CD14-positive monocyte (primary cell): ENCODE results near the gene EDC4. TPM values are rescaled to one million over a fixed set of nuclear protein-coding genes. Genes with fewer than 3 reads are reported as not detected.

Experiments used
- DNase-seq, 3 donors: peaks; one replicate each; pipeline ENCODE4 v3.0.0-alpha.2; 2011 to 2022
- H2AFZ ChIP-seq: 2 replicates; pipeline ENCODE4 v1.6.0; 2012; ENCODE audit warnings: mild to moderate bottlenecking, low read depth, low read length, inconsistent platforms; ENCODE audit not compliant: insufficient read depth, poor library complexity, severe bottlenecking
- H3K27ac ChIP-seq, 2 donors: 1 replicate in 1 of 2; 2 replicates in 1 of 2; pipeline ENCODE4 v1.5.1; 2012 to 2013; ENCODE audit warnings: low read length in 2 of 2, control low read depth in 1 of 2, inconsistent platforms in 1 of 2, low read depth in 1 of 2, mild to moderate bottlenecking in 1 of 2
- H3K27me3 ChIP-seq, 2 donors: one replicate each; pipeline versions ENCODE4 v1.6.0 to v1.6.1; 2011 to 2013; ENCODE audit warnings: low read length in 2 of 2; ENCODE audit not compliant: control insufficient read depth in 2 of 2, insufficient read depth in 2 of 2
- H3K36me3 ChIP-seq, 2 donors: replicated peaks in 1 of 2; 1 replicate in 1 of 2; 2 replicates in 1 of 2; pipeline versions ENCODE4 v1.5.1 to v1.6.1; 2012 to 2013; ENCODE audit warnings: low read length in 2 of 2, control low read depth in 1 of 2, inconsistent platforms in 1 of 2, mild to moderate bottlenecking in 1 of 2; ENCODE audit not compliant: insufficient read depth in 2 of 2, control insufficient read depth in 1 of 2
- H3K4me1 ChIP-seq, 2 donors: 1 replicate in 1 of 2; 2 replicates in 1 of 2; pipeline versions ENCODE4 v1.5.1 to v1.6.1; 2012 to 2013; ENCODE audit warnings: low read length in 2 of 2, control low read depth in 1 of 2, inconsistent platforms in 1 of 2, mild to moderate bottlenecking in 1 of 2, moderate library complexity in 1 of 2; ENCODE audit not compliant: insufficient read depth in 2 of 2, control insufficient read depth in 1 of 2
- H3K4me2 ChIP-seq: replicated peaks from 2 replicates; pipeline ENCODE3; 2012; ENCODE audit warnings: low read length, moderate library complexity, mild to moderate bottlenecking; ENCODE audit not compliant: poor library complexity, severe bottlenecking; ENCODE audit errors: extremely low read depth
- H3K4me3 ChIP-seq, 3 experiments: fragments of 200-600 bp in 1 of 3; sonication (generic) in 1 of 3; replicated peaks in 1 of 3; 1 replicate in 2 of 3; 2 replicates in 1 of 3; pipeline ENCODE4 v1.5.1; 2011 to 2013; ENCODE audit warnings: low read length in 3 of 3, mild to moderate bottlenecking in 3 of 3, control low read depth in 2 of 3, low read depth in 2 of 3, inconsistent platforms in 1 of 3, moderate library complexity in 1 of 3
- H3K79me2 ChIP-seq: 2 replicates; pipeline ENCODE4 v1.6.0; 2012; ENCODE audit warnings: mild to moderate bottlenecking, control low read depth, inconsistent platforms, low read length, moderate library complexity; ENCODE audit not compliant: insufficient read depth
- H3K9ac ChIP-seq: 2 replicates; pipeline ENCODE4 v1.6.0; 2017; ENCODE audit warnings: low read length, mild to moderate bottlenecking; ENCODE audit not compliant: insufficient read depth, poor library complexity, severe bottlenecking
- H3K9me3 ChIP-seq, 2 donors: replicated peaks in 1 of 2; 1 replicate in 1 of 2; 2 replicates in 1 of 2; pipeline versions ENCODE4 v1.5.1 to v1.6.1; 2012 to 2013; ENCODE audit warnings: low read length in 2 of 2, control low read depth in 1 of 2; ENCODE audit not compliant: control insufficient read depth in 1 of 2, insufficient read depth in 1 of 2
- H4K20me1 ChIP-seq: 2 replicates; pipeline ENCODE4 v1.6.0; 2012; ENCODE audit warnings: mild to moderate bottlenecking, low read length, control low read depth, moderate library complexity; ENCODE audit not compliant: insufficient read depth
- H3K27ac Mint-ChIP-seq, 7 donors: one replicate each; pipeline ENCODE4 v1.8.0; 2020; ENCODE audit warnings: mild to moderate bottlenecking in 7 of 7, mixed read lengths in 7 of 7, moderate library complexity in 6 of 7, inconsistent platforms in 2 of 7
- H3K27me3 Mint-ChIP-seq, 3 donors: one replicate each; pipeline ENCODE4 v1.8.0; 2021 to 2022; ENCODE audit warnings: low read depth in 3 of 3, mild to moderate bottlenecking in 3 of 3, mixed read lengths in 3 of 3, moderate library complexity in 3 of 3, inconsistent platforms in 1 of 3
- H3K36me3 Mint-ChIP-seq, 2 donors: one replicate each; pipeline ENCODE4 v1.8.0; 2020; ENCODE audit warnings: mixed read lengths in 2 of 2, inconsistent platforms in 1 of 2, mild to moderate bottlenecking in 1 of 2
- H3K4me1 Mint-ChIP-seq: one replicate; pipeline ENCODE4 v1.8.0; 2020; ENCODE audit warnings: mild to moderate bottlenecking, mixed read lengths
- H3K4me3 Mint-ChIP-seq, 2 donors: one replicate each; pipeline ENCODE4 v1.8.0; 2020; ENCODE audit warnings: mild to moderate bottlenecking in 2 of 2, mixed read lengths in 2 of 2, moderate library complexity in 1 of 2
- H3K9me3 Mint-ChIP-seq, 7 donors: one replicate each; pipeline ENCODE4 v1.8.0; 2020 to 2022; ENCODE audit warnings: mixed read lengths in 7 of 7, mild to moderate bottlenecking in 6 of 7, moderate library complexity in 6 of 7, inconsistent platforms in 2 of 7
- WGBS: methylation state at CpG from one replicate; pipeline ENCODE4 v1.1.5; 2013; ENCODE audit warnings: missing lambda C conversion rate; ENCODE audit not compliant: insufficient coverage; 5-methylcytosine and 5-hydroxymethylcytosine counted together
- intact Hi-C, 2 donors: fragments of 100-400 bp; cut with micrococcal nuclease; formaldehyde crosslinking; loops; one replicate each; pipeline versions ENCODE4 v1.15.0 to v1.15.1; 2023
- polyA plus RNA-seq, 3 donors: library from polyadenylated mRNA; depleted of rRNA in 1 of 3; unstranded in 2 of 3; stranded (reverse) in 1 of 3; fragments of 300-500 nt in 2 of 3; fragments of >200 nt in 1 of 3; fragmentation: Illumina TruSeq in 2 of 3; gene quantifications; 1 replicate in 2 of 3; 2 replicates in 1 of 3; pipeline ENCODE4 v1.2.3, GENCODE V29; 2012 to 2021
- TF ChIP-seq, protein P1 (sequence below): fragments of 200-600 bp; IDR thresholded peaks from one replicate; pipeline ENCODE4 v1.8.0; 2022; ENCODE audit warnings: antibody characterized with exemption, mild to moderate bottlenecking

The EDC4 gene
- polyA plus RNA-seq, 3 donors = 13.7 to 84.9 (median 18.2) TPM

DNA sequence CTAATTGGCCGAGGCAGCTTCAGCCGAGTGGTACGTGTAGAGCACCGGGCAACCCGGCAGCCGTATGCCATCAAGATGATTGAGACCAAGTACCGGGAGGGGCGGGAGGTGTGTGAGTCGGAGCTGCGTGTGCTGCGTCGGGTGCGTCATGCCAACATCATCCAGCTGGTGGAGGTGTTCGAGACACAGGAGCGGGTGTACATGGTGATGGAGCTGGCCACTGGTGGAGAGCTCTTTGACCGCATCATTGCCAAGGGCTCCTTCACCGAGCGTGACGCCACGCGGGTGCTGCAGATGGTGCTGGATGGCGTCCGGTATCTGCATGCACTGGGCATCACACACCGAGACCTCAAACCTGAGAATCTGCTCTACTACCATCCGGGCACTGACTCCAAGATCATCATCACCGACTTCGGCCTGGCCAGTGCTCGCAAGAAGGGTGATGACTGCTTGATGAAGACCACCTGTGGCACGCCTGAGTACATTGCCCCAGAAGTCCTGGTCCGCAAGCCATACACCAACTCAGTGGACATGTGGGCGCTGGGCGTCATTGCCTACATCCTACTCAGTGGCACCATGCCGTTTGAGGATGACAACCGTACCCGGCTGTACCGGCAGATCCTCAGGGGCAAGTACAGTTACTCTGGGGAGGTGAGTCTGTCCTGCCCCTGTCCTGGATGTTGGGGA lies 36.3 kb downstream of the EDC4 start:
- Histone ChIP-seq H3K4me1 (no peaks in the 10 kb centered on the region), H3K36me3 (peaks cover 37 to 43% of the 10 kb centered on the region in 2 donors), H3K9me3 (no peaks in the 10 kb centered on the region), H3K4me3 (no peak overlapping the region), H3K9ac (no peak overlapping the region), H3K79me2 (peaks cover 6% of the 10 kb centered on the region), H3K27ac (no peak overlapping the region), H2AFZ (no peak overlapping the region), H4K20me1 (peaks cover 48% of the 10 kb centered on the region), H3K4me2 (no peak overlapping the region), H3K27me3 (no peaks in the 10 kb centered on the region)
- DNase-seq = no peak
- 98% methylated on average over 28 of the region's 36 CpGs for WGBS
- Mint-ChIP-seq H3K27ac (peak overlapping the region in 1 of 7 donors; percentile 69), H3K4me3 (no peak overlapping the region), H3K27me3 (peaks cover 0 to 2% (median 0%) of the 10 kb centered on the region in 3 donors), H3K9me3 (peaks cover 0 to 3% (median 0%) of the 10 kb centered on the region in 7 donors), H3K4me1 (no peaks in the 10 kb centered on the region), H3K36me3 (peaks cover 38 to 55% of the 10 kb centered on the region in 2 donors)
- intact Hi-C loops = no loop called here
- TF ChIP-seq, protein P1, sequence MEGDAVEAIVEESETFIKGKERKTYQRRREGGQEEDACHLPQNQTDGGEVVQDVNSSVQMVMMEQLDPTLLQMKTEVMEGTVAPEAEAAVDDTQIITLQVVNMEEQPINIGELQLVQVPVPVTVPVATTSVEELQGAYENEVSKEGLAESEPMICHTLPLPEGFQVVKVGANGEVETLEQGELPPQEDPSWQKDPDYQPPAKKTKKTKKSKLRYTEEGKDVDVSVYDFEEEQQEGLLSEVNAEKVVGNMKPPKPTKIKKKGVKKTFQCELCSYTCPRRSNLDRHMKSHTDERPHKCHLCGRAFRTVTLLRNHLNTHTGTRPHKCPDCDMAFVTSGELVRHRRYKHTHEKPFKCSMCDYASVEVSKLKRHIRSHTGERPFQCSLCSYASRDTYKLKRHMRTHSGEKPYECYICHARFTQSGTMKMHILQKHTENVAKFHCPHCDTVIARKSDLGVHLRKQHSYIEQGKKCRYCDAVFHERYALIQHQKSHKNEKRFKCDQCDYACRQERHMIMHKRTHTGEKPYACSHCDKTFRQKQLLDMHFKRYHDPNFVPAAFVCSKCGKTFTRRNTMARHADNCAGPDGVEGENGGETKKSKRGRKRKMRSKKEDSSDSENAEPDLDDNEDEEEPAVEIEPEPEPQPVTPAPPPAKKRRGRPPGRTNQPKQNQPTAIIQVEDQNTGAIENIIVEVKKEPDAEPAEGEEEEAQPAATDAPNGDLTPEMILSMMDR = no peak

DNA sequence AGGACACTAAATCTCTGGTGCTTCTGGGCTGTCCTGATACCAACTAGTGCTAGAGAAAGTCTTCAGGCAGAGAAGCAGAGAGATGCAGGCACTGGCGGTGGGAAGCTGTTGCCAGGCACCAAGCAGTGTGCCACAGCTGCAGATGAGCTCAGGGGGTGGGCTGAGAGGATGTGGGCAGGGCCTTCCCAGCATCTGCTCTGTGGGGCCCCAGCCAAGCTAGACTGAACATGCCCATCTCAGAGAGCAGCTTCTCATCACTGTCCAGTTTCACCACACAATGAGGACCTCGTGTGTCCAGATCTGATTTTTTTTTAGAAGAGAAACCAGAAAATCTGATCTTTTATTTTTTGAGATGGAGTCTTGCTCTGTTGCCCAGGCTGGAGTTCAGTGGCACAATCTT lies 37.3 kb downstream of the EDC4 start:
- Mint-ChIP-seq H3K9me3 (peaks cover 0 to 3% (median 0%) of the 10 kb centered on the region in 7 donors), H3K27me3 (peaks cover 0 to 2% (median 0%) of the 10 kb centered on the region in 3 donors), H3K36me3 (peaks cover 41 to 61% of the 10 kb centered on the region in 2 donors), H3K4me3 (no peak overlapping the region), H3K27ac (peak overlapping the region in 1 of 7 donors; percentile 16), H3K4me1 (peaks cover 2% of the 10 kb centered on the region)
- Histone ChIP-seq H4K20me1 (peaks cover 54% of the 10 kb centered on the region), H3K27ac (no peak overlapping the region), H3K9ac (no peak overlapping the region), H3K4me1 (no peaks in the 10 kb centered on the region), H2AFZ (no peak overlapping the region), H3K9me3 (no peaks in the 10 kb centered on the region), H3K27me3 (no peaks in the 10 kb centered on the region), H3K36me3 (peaks cover 37 to 50% of the 10 kb centered on the region in 2 donors), H3K4me3 (no peak overlapping the region), H3K4me2 (no peak overlapping the region), H3K79me2 (peaks cover 3% of the 10 kb centered on the region)
- intact Hi-C loops = no loop called here
- TF ChIP-seq, protein P1 = no peak
- DNase-seq = no peak
- 50% methylated on average over 2 of the region's 2 CpGs for WGBS
